Epithelial cell of esophagus (primary cell): ENCODE measurements around the gene SLC10A1.

Source experiments
- DNase-seq: peaks from one replicate; pipeline ENCODE4 v3.0.0; 2010; ENCODE audit warnings: low read depth
- H3K4me3 ChIP-seq: 2 replicates; pipeline ENCODE4 v1.5.1; 2011; ENCODE audit warnings: mild to moderate bottlenecking, low read length, control low read depth
- CTCF ChIP-seq: IDR thresholded peaks from 2 replicates; pipeline ENCODE4 v1.5.1; 2011; ENCODE audit warnings: low read depth, mild to moderate bottlenecking, low read length, control low read depth, inconsistent platforms; ENCODE audit not compliant: insufficient read depth; ENCODE audit errors: missing control alignments

The SLC10A1 gene

GRCh38 chr14:69779088-69779487 is 18.0 kb downstream of the SLC10A1 start:
- DNase-seq, result no peak
- TF ChIP-seq CTCF, result no peak
- no peak overlapping the region for H3K4me3 ChIP-seq

GRCh38 chr14:69776875-69777453 is 20.1 kb downstream of the SLC10A1 start:
- no peak for TF ChIP-seq CTCF
- H3K4me3 ChIP-seq, result no peak overlapping the region
- DNase-seq, result no peak

- no peak overlapping the region for H3K4me3 ChIP-seq
- no peak for DNase-seq
- TF ChIP-seq CTCF, result no peak
These were observed 22.0 kb downstream of the SLC10A1 start for GRCh38 chr14:69775012-69775411.

GRCh38 chr14:69773571-69774276 is 23.3 kb downstream of the SLC10A1 start:
- no peak for TF ChIP-seq CTCF
- no peak for DNase-seq
- no peak overlapping the region for H3K4me3 ChIP-seq

- H3K4me3 ChIP-seq, result no peak overlapping the region
- no peak for DNase-seq
- no peak for TF ChIP-seq CTCF
These were observed 24.7 kb downstream of the SLC10A1 start for GRCh38 chr14:69772082-69773017.

GRCh38 chr14:69771136-69771535 is 25.9 kb downstream of the SLC10A1 start:
- no peak for DNase-seq
- no peak for TF ChIP-seq CTCF
- H3K4me3 ChIP-seq, result no peak overlapping the region
